T-helper 2 cell treated with Interferon-gamma antibody and Interleukin-4, amounts not matched to agents 5 μg/mL and 100 μg/mL, for 36 hours (primary cell): ENCODE measurements around the gene MDGA2.

Source experiments
- DNase-seq: peaks from one replicate; pipeline ENCODE4 v3.0.0; 2021; ENCODE audit warnings: low spot score
- H3K27ac Mint-ChIP-seq: one replicate; pipeline ENCODE4 v1.8.0; 2021; ENCODE audit warnings: mild to moderate bottlenecking, mixed read lengths
- H3K27me3 Mint-ChIP-seq: one replicate; pipeline ENCODE4 v1.8.0; 2021; ENCODE audit warnings: low read depth, mixed read lengths
- H3K36me3 Mint-ChIP-seq: one replicate; pipeline ENCODE4 v1.8.0; 2021; ENCODE audit warnings: low read depth, mixed read lengths
- H3K4me1 Mint-ChIP-seq: one replicate; pipeline ENCODE4 v1.8.0; 2021; ENCODE audit warnings: low read depth, mixed read lengths
- H3K4me3 Mint-ChIP-seq: one replicate; pipeline ENCODE4 v1.8.0; 2022; ENCODE audit warnings: mild to moderate bottlenecking, moderate library complexity, mixed read lengths
- H3K9me3 Mint-ChIP-seq: one replicate; pipeline ENCODE4 v1.8.0; 2021; ENCODE audit warnings: mixed read lengths

The MDGA2 gene

DNA sequence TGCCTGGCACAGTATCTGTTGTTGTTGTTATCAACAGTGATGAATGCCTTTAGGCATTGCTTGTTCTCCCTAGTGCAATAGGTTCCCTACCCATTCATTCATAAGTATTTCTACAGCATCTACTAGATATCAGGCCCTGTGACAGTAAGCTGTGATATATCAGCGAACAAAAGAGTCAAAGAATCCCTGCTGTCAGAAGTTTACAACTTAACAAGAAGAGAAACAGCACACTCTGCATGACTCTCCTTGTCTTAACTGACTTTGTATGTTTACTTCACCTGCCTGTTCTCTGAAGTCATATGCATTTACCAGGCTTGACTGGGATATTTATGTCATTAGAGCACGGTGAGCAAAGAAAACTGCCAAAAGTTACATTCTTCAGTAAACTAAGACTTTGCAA is 571.6 kb downstream of the MDGA2 start:
- Mint-ChIP-seq H3K36me3 (no peaks in the 10 kb centered on the region), H3K4me3 (no peak overlapping the region), H3K27ac (no peak overlapping the region), H3K9me3 (peaks cover 20% of the 10 kb centered on the region), H3K4me1 (no peaks in the 10 kb centered on the region), H3K27me3 (no peaks in the 10 kb centered on the region)
- DNase-seq = no peak

DNA sequence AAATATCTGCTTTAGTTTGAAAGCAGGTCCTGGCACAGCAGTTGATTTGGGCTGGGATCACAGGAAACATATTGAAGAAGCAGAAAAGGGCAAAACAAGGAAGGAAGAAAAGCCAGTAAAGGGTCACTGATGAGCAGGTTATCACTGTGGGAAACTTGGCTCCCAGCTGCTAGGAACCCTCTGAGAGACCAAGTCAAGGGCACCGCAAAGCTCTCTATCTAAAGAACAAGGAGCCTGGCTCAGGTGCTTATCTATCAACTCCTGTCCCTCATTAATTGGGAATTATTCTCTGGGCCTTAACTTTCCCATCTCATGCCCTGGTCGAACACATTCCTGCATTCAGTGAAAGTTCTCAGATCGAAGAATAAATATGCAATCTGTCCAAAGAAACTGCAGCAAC is 572.9 kb downstream of the MDGA2 start:
- H3K36me3 Mint-ChIP-seq = no peaks in the 10 kb centered on the region
- H3K27ac Mint-ChIP-seq = no peak overlapping the region
- peaks cover 16% of the 10 kb centered on the region for H3K9me3 Mint-ChIP-seq
- no peaks in the 10 kb centered on the region for H3K27me3 Mint-ChIP-seq
- H3K4me1 Mint-ChIP-seq = no peaks in the 10 kb centered on the region
- no peak overlapping the region for H3K4me3 Mint-ChIP-seq
- DNase-seq = no peak

- peaks cover 13% of the 10 kb centered on the region for H3K9me3 Mint-ChIP-seq
- no peak overlapping the region for H3K4me3 Mint-ChIP-seq
- no peak overlapping the region for H3K27ac Mint-ChIP-seq
- H3K27me3 Mint-ChIP-seq = no peaks in the 10 kb centered on the region
- no peak for DNase-seq
- H3K4me1 Mint-ChIP-seq = no peaks in the 10 kb centered on the region
- H3K36me3 Mint-ChIP-seq = no peaks in the 10 kb centered on the region
These were observed 589.7 kb downstream of the MDGA2 start for GRCh38 chr14:47085678-47086077.

- H3K27ac Mint-ChIP-seq = no peak overlapping the region
- no peaks in the 10 kb centered on the region for H3K36me3 Mint-ChIP-seq
- no peak for DNase-seq
- no peaks in the 10 kb centered on the region for H3K27me3 Mint-ChIP-seq
- peaks cover 20% of the 10 kb centered on the region for H3K9me3 Mint-ChIP-seq
- H3K4me1 Mint-ChIP-seq = no peaks in the 10 kb centered on the region
- no peak overlapping the region for H3K4me3 Mint-ChIP-seq
These were observed 610.1 kb downstream of the MDGA2 start for GRCh38 chr14:47065326-47065725.

GRCh38 chr14:47060050-47060449 is 615.4 kb downstream of the MDGA2 start:
- H3K36me3 Mint-ChIP-seq = no peaks in the 10 kb centered on the region
- no peaks in the 10 kb centered on the region for H3K4me1 Mint-ChIP-seq
- DNase-seq = no peak
- no peak overlapping the region for H3K4me3 Mint-ChIP-seq
- peaks cover 6% of the 10 kb centered on the region for H3K9me3 Mint-ChIP-seq
- no peak overlapping the region for H3K27ac Mint-ChIP-seq
- no peaks in the 10 kb centered on the region for H3K27me3 Mint-ChIP-seq

DNA sequence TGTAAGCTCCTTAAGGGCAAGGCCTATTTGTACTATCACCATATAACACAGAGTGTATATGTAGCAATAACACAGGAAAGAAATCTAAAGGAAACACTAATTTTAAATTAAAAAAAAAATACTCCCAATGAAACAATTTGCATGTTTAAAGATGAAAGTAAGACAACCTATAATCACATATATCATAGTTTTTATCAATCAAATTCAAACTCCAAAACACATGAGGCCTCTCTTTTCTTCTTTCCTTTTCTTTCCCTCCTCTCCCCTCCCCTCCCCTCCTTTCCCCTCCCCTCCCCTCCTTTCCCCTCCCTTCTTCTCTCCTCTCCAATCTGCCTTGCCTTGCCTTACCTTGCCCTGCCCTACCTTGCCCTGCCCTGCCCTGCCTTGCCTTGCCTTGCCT is 618.0 kb downstream of the MDGA2 start:
- Mint-ChIP-seq H3K4me1 (no peaks in the 10 kb centered on the region), H3K4me3 (no peak overlapping the region), H3K9me3 (peaks cover 11% of the 10 kb centered on the region), H3K36me3 (no peaks in the 10 kb centered on the region), H3K27me3 (no peaks in the 10 kb centered on the region), H3K27ac (no peak overlapping the region)
- DNase-seq = no peak

DNA sequence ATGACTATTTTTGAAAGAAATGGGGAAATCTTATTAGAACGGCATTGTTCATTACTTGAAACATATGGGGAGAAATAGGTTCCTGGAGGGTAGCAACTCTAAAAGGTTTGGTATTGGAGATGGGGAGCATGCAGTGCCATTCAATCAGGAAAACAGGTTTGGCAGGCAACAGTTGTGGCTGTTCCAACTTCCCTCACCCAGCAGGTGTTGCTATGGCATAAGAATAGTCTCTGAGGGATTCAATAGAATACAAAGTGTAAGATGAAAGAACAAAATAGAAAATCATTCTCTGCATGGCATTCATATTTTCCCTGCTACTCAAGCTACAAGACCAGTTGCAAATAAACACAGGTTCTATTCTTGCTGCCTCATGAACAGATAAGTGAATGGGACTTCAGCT is 630.6 kb downstream of the MDGA2 start:
- Mint-ChIP-seq H3K4me3 (no peak overlapping the region), H3K9me3 (peaks cover 5% of the 10 kb centered on the region), H3K27me3 (no peaks in the 10 kb centered on the region), H3K36me3 (no peaks in the 10 kb centered on the region), H3K27ac (no peak overlapping the region), H3K4me1 (no peaks in the 10 kb centered on the region)
- no peak for DNase-seq

DNA sequence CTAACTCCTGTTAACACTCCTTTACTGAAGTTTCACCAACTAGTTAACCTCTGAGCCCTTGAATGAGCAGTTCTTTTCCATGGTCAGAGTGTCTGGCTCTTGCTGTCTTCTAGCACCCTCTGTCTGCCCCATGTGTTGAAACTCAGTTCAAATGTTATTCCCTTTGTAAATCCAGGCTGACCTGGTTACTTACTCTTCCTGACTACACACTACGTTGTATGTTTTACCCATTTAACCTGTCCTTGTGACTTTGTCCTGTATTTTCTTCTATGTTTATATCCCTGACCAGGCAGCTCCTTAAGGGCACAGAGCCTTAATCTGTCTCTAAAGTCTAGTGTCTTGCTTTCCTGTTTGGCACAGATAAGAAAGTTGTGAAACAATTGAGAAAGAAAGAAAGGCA is 634.9 kb downstream of the MDGA2 start:
- no peaks in the 10 kb centered on the region for H3K27me3 Mint-ChIP-seq
- H3K36me3 Mint-ChIP-seq = no peaks in the 10 kb centered on the region
- no peak for DNase-seq
- no peaks in the 10 kb centered on the region for H3K4me1 Mint-ChIP-seq
- H3K9me3 Mint-ChIP-seq = peaks cover 5% of the 10 kb centered on the region
- H3K27ac Mint-ChIP-seq = no peak overlapping the region
- no peak overlapping the region for H3K4me3 Mint-ChIP-seq

DNA sequence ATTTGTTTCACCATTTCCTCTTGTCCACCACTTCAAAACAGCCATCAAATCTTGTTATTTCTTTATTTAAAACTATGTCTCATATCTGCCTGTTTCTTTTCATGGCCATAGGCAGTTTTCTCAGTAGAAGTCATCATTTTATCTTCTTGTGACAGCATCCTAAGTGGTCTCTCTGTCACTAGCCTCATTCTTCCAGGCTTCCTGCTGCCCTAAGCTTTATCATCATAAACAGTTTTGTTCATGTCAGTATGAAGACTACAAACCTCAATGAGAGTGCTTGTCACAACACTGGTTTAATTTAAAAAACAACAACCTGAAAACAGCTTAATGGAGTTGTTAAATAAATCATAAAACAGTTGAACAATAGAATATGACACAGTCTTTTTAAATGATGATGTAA is 636.1 kb downstream of the MDGA2 start:
- H3K4me1 Mint-ChIP-seq = no peaks in the 10 kb centered on the region
- no peaks in the 10 kb centered on the region for H3K27me3 Mint-ChIP-seq
- H3K4me3 Mint-ChIP-seq = no peak overlapping the region
- H3K9me3 Mint-ChIP-seq = peaks cover 13% of the 10 kb centered on the region
- H3K27ac Mint-ChIP-seq = no peak overlapping the region
- no peaks in the 10 kb centered on the region for H3K36me3 Mint-ChIP-seq
- DNase-seq = no peak

DNA sequence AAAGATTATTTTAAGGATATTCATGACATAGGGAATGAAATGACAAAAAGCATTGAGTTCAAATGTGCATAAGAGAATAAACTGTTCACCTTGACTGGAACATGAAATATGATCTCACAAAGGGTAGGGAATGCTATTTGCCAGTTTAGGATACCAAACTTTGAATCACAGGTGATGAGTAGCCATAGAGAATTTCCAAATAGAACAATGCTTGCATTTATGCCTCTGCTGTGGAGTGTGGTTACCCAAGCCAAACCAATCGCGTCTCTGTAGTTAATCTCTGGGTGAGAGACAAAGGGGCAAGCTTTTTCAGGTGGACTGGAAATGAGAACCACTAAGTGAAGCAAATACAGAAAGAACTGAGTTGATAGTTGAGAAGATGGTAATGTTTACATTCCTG is 652.7 kb downstream of the MDGA2 start:
- no peak for DNase-seq
- Mint-ChIP-seq H3K4me1 (no peaks in the 10 kb centered on the region), H3K27ac (no peak overlapping the region), H3K36me3 (no peaks in the 10 kb centered on the region), H3K9me3 (peaks cover 5% of the 10 kb centered on the region), H3K27me3 (no peaks in the 10 kb centered on the region), H3K4me3 (no peak overlapping the region)

GRCh38 chr14:47020500-47020899 is 654.9 kb downstream of the MDGA2 start:
- no peaks in the 10 kb centered on the region for H3K36me3 Mint-ChIP-seq

DNA sequence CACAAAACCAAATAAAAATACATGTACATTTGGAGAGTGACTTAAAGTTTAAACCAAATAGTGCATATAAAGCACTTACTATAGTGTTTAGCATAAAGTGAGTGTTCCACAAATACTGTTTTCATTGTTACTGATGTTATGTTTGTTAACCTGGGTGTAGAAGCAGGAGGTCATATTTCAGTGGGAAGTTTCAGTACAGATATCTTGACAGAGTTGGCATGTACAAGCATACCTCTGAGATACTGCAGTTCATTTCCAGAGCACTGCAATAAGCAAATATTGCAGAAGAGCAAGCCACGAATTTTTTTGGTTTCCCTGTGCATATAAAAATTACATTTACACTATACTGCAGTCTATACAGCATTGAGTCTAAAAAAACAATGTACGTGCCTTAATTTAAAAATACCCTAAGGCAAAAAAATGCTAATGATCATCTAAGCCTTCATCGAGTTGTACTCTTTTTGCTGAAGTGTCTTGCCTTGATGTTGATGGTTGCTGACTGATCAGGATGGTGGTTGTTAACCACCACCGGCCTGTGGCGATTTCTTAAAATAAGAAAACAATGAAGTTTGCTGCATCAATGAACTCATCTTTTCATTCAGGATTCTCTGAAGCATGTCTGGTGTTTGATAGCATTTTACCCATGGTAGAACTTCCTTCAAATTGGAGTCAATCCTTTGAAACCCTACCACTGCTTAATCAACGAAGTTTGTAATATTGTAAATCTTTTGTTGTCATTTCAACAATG is 662.7 kb downstream of the MDGA2 start:
- Mint-ChIP-seq H3K27me3 (no peaks in the 10 kb centered on the region), H3K4me1 (no peaks in the 10 kb centered on the region), H3K9me3 (peaks cover 9% of the 10 kb centered on the region), H3K27ac (no peak overlapping the region), H3K36me3 (no peaks in the 10 kb centered on the region), H3K4me3 (no peak overlapping the region)
- DNase-seq = no peak

More at GRCh38 chr14:47020500-47020899, 654.9 kb downstream of the MDGA2 start:
- DNase-seq = no peak
- H3K4me3 Mint-ChIP-seq = no peak overlapping the region
- no peak overlapping the region for H3K27ac Mint-ChIP-seq
- H3K27me3 Mint-ChIP-seq = no peaks in the 10 kb centered on the region
- H3K9me3 Mint-ChIP-seq = peaks cover 6% of the 10 kb centered on the region
- H3K4me1 Mint-ChIP-seq = no peaks in the 10 kb centered on the region

DNA sequence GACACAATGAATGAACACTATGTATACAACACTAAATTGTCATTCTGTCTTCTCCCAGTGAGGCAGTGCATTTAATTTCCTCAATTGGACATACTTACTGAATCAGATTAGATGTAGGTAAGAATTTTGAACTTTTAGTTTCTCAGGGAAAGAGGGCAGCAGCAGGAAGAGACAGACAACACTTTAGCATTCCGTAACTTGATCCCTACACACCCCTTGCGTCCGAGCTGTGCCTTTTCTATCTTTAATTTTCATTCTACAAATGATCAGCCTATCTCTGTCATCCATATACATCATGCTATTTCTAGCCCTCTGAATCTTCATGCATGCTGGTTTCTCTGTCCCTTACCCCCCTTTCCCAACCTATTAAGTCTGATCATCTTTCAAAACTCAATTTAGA is 665.8 kb downstream of the MDGA2 start:
- H3K4me3 Mint-ChIP-seq = no peak overlapping the region
- H3K4me1 Mint-ChIP-seq = no peaks in the 10 kb centered on the region
- no peak overlapping the region for H3K27ac Mint-ChIP-seq
- H3K36me3 Mint-ChIP-seq = no peaks in the 10 kb centered on the region
- DNase-seq = no peak
- H3K27me3 Mint-ChIP-seq = no peaks in the 10 kb centered on the region
- peaks cover 9% of the 10 kb centered on the region for H3K9me3 Mint-ChIP-seq

- DNase-seq = no peak
- no peak overlapping the region for H3K27ac Mint-ChIP-seq
- H3K9me3 Mint-ChIP-seq = peaks cover 13% of the 10 kb centered on the region
- no peak overlapping the region for H3K4me3 Mint-ChIP-seq
- H3K36me3 Mint-ChIP-seq = no peaks in the 10 kb centered on the region
- no peaks in the 10 kb centered on the region for H3K27me3 Mint-ChIP-seq
- no peaks in the 10 kb centered on the region for H3K4me1 Mint-ChIP-seq
These were observed 666.7 kb downstream of the MDGA2 start for GRCh38 chr14:47008732-47009131.

DNA sequence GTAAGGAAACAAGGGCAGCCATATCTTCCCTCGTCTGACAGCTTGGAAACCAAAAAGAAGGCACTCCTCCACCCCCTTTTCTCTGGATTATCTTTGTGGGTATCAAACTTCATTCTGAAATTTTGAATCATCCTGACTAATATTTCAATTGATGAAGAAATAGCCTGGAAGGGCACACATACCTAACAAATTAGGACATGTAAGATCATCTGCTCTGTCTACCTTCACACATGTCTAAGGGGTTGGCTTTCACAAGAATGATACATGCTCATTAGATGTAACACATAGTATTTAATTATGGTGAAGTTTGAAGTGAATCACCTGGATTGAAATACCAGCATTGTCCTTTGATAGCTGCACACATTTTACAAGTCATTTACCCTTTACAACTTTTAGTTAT is 675.7 kb downstream of the MDGA2 start:
- H3K27me3 Mint-ChIP-seq = no peaks in the 10 kb centered on the region
- H3K4me1 Mint-ChIP-seq = no peaks in the 10 kb centered on the region
- H3K27ac Mint-ChIP-seq = no peak overlapping the region
- no peak for DNase-seq
- H3K4me3 Mint-ChIP-seq = no peak overlapping the region
- H3K36me3 Mint-ChIP-seq = no peaks in the 10 kb centered on the region
- H3K9me3 Mint-ChIP-seq = peaks cover 17% of the 10 kb centered on the region
